ENCODE results near the gene BCL2L2. TPM values are rescaled to one million over a fixed set of nuclear protein-coding genes. Genes with fewer than 3 reads are reported as not detected.

Gene BCL2L2
- total RNA-seq, 2 experiments from 2014 or later: 8.6 to 18.0 TPM

DNA sequence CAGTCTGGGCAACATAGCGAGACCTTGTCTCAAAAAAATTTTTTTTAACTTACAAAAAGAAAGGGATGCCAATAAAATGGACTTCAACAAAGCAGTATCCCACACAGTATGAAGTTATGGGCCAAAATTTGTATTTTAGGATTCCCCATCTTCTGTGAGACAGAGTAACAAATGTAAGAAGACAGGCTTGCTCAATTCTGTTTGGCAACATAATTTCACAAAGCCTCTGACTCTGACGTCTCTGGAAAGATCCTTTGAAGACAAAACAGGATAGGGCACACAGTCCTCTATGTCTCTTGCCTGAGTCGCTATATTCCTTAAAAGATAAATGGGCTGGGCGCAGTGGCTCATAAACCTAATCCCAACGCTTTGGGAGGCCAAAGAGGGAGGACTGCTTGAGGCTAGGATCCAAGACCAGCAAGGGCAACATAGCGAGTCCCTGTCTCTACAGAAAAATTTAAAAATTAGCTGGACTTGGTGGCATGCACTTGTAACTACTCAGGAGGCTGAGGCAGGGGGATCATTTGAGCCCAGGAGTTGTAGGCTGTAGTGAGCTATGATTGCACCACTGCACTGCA lies 19.6 kb upstream of the BCL2L2 start:
- DNase-seq (ENCODE audit: low spot score): no peak
- peaks cover 14% of the 10 kb centered on the region; the same call in 1 of the 2 replicates for H3K79me2 ChIP-seq (ENCODE audit: insufficient read depth, low read depth, low read length)
- TF ChIP-seq EZH2phosphoT487 (IDR thresholded peaks at IDR 0.05; ENCODE audit: borderline replicate concordance, low read depth, low read length): no peak
- TF ChIP-seq, protein P1, sequence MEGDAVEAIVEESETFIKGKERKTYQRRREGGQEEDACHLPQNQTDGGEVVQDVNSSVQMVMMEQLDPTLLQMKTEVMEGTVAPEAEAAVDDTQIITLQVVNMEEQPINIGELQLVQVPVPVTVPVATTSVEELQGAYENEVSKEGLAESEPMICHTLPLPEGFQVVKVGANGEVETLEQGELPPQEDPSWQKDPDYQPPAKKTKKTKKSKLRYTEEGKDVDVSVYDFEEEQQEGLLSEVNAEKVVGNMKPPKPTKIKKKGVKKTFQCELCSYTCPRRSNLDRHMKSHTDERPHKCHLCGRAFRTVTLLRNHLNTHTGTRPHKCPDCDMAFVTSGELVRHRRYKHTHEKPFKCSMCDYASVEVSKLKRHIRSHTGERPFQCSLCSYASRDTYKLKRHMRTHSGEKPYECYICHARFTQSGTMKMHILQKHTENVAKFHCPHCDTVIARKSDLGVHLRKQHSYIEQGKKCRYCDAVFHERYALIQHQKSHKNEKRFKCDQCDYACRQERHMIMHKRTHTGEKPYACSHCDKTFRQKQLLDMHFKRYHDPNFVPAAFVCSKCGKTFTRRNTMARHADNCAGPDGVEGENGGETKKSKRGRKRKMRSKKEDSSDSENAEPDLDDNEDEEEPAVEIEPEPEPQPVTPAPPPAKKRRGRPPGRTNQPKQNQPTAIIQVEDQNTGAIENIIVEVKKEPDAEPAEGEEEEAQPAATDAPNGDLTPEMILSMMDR (conservative IDR thresholded peaks at IDR 0.05; ENCODE audit: low read length): no peak
- H3K27ac ChIP-seq (ENCODE audit: low read depth, low read length, poor library complexity, severe bottlenecking): peak overlapping the region; percentile 28
- no peaks in the 10 kb centered on the region for H3K9me3 ChIP-seq (ENCODE audit: low read length)
- peak overlapping the region; percentile 91; the same call in 1 of the 2 replicates for H2AFZ ChIP-seq (ENCODE audit: low read length)
- H3K4me3 ChIP-seq (ENCODE audit: low read depth, low read length, poor library complexity, severe bottlenecking): peak overlapping the region; percentile 91
- no peaks in the 10 kb centered on the region for H3K9me2 ChIP-seq (ENCODE audit: insufficient read depth, low read length)
- TSS peak; percentile 83 for BruUV-seq (replicated peaks)
- POLR2A ChIA-PET: interaction anchor here (0.8 to 2.9 kb wide), 6 partner anchors 10 to 215 kb away, joined by 3 to 13 read pairs (median 5); partner anchors contain the start of genes BCL2L2 and PPP1R3E
- H4K20me1 ChIP-seq (ENCODE audit: insufficient read depth, low read length): no peaks in the 10 kb centered on the region
- intact Hi-C loops (cut with micrococcal nuclease; ENCODE audit: unreplicated experiment): loop anchor here (1.0 to 5.0 kb wide), 2 partner anchors 14 to 165 kb away; no protein-coding TSS in a partner anchor
- no peaks in the 10 kb centered on the region for H3K36me3 ChIP-seq (ENCODE audit: insufficient read depth, low read length)
- CTCF ChIA-PET (ENCODE audit: unreplicated experiment): interaction anchor here (0.7 to 1.0 kb wide), 3 partner anchors 14 to 496 kb away, joined by 3 to 4 read pairs (median 3); partner anchors contain the start of gene PPP1R3E
- peak overlapping the region; percentile 89 for H3K4me2 ChIP-seq (ENCODE audit: low read length)
- H3K4me1 ChIP-seq (ENCODE audit: insufficient read depth, low read length, poor library complexity, severe bottlenecking): peaks cover 13% of the 10 kb centered on the region

DNA sequence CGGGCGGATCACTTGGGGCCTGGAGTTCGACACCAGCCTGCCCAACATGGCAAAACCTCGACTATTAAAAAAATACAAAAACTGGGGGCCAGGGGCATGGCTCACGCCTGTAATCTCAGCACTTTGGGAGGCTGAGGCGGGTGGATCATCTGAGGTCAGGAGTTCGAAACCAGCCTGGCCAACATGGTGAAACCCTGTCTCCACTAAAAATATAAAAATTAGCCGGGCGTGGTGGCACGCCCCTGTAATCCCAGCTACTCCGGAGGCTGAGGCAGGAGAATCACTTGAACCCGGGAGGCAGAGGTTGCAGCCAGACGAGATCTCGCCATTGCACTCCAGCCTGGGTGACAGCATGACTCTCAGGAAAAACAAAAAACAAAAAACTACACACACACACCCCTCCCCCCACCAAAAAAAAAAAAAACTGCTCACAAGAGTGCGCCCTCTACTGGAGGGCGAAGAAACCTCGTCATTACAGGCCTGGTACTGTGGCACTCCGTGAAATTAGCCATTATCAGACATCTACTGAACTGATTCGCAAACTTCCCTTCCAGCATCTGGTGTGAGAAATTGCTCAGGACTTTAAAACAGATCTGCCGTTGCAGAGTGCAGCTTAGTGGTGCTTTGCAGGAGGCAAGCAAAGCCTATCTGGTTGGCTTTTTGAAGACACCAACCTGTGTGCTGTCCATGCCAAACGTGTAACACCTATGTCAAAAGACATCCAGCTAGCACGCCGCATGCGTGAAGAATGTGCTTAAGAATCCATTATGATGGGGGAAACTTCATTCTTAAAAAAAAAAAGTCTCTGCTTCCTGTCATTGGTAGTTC lies 11.7 kb upstream of the BCL2L2 start:
- intact Hi-C loops (cut with micrococcal nuclease; ENCODE audit: unreplicated experiment): loop anchor here (2.0 kb wide), 1 partner anchor 30 kb away; no protein-coding TSS in a partner anchor
- CTCF ChIA-PET (ENCODE audit: unreplicated experiment): no interaction called here
- Histone ChIP-seq H3K9me3 (ENCODE audit: low read length) (no peaks in the 10 kb centered on the region), H3K4me3 (ENCODE audit: low read depth, low read length, poor library complexity, severe bottlenecking) (no peak overlapping the region), H3K36me3 (ENCODE audit: insufficient read depth, low read length) (peaks cover 34% of the 10 kb centered on the region), H3K4me2 (ENCODE audit: low read length) (peak overlapping the region; percentile 46), H2AFZ (ENCODE audit: low read length) (peak overlapping the region; percentile 28; the same call in 1 of the 2 replicates), H3K9me2 (ENCODE audit: insufficient read depth, low read length) (no peaks in the 10 kb centered on the region), H3K79me2 (ENCODE audit: insufficient read depth, low read depth, low read length) (no peaks in the 10 kb centered on the region; the same call in 1 of the 2 replicates), H3K27ac (ENCODE audit: low read depth, low read length, poor library complexity, severe bottlenecking) (no peak overlapping the region), H3K4me1 (ENCODE audit: insufficient read depth, low read length, poor library complexity, severe bottlenecking) (peaks cover 19% of the 10 kb centered on the region), H4K20me1 (ENCODE audit: insufficient read depth, low read length) (no peaks in the 10 kb centered on the region)
- POLR2A ChIA-PET: interaction anchor here (1.1 to 1.6 kb wide), 4 partner anchors 12 to 175 kb away, joined by 3 to 5 read pairs (median 4); partner anchors contain the start of gene PABPN1
- BruUV-seq (replicated peaks): no TSS peak
- DNase-seq (ENCODE audit: low spot score): peak; percentile 84
- TF ChIP-seq EZH2phosphoT487 (IDR thresholded peaks at IDR 0.05; ENCODE audit: borderline replicate concordance, low read depth, low read length): no peak
- TF ChIP-seq, protein P1 (conservative IDR thresholded peaks at IDR 0.05; ENCODE audit: low read length): peak; percentile 92
